Measurements from ENCODE around the gene ABHD11. TPM values are rescaled to one million over a fixed set of nuclear protein-coding genes. Genes with fewer than 3 reads are reported as not detected.

The ABHD11 gene
- total and polyA plus RNA-seq, 2 donors (not counting 1 experiment from before 2014, with no cell fraction given) = 23.2 to 26.2 TPM

DNA sequence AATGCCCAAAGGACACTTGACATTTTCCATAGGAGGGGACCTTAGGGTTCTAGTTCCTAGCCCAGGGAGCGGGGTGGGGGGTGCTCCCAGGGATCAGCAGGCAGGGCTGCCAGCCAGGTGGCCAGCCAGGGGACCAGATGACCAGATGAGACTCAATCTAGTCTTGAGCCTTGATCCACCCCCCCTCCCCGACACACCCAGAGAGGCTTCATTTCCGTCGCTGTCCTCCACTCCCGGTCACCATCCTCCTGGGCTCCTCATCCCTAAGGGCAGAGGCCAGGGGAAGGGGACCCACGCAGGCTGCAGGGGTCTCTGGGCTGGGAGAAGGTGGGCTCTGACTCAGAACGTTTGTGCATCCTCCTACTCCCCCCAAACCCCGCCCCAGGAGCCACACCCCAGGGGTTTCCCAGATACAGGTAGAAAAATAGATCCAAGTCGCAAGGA lies 20.1 kb downstream of the ABHD11 start:
- peak overlapping the region; percentile 83 for H3K4me3 Mint-ChIP-seq
- DNase-seq (no peak), ATAC-seq (ENCODE audit: low read depth) (no peak)
- Histone ChIP-seq H3K27ac (ENCODE audit: low read length in 2 of 2) (no peak overlapping the region), H3K4me2 (replicated peaks; ENCODE audit: low read depth, low read length, poor library complexity, severe bottlenecking) (peak overlapping the region; percentile 97), H3K27me3 (replicated peaks in 1 of 4; ENCODE audit: control extremely low read depth in 1 of 4, control insufficient read depth in 3 of 4, insufficient read depth in 4 of 4, low read length in 3 of 4) (peaks cover 0 to 63% (median 25%) of the 10 kb centered on the region in 4 experiments), H3K4me3 (ENCODE audit: control extremely low read depth in 1 of 5, extremely low read depth in 1 of 5, insufficient read depth in 1 of 5, low read depth in 2 of 5, low read length in 4 of 5) (peak overlapping the region in 4 of 5 experiments; percentile 59 to 70 (median 62)), H3K79me2 (ENCODE audit: control insufficient read depth, insufficient read depth, low read length) (no peaks in the 10 kb centered on the region), H3K9me3 (ENCODE audit: control extremely low read depth in 1 of 3, control insufficient read depth in 2 of 3, insufficient read depth in 1 of 3, low read length in 2 of 3) (peaks cover 0 to 11% (median 0%) of the 10 kb centered on the region in 3 donors), H3K4me1 (ENCODE audit: control insufficient read depth in 2 of 2, insufficient read depth in 2 of 2, low read length in 2 of 2) (peaks cover 25 to 31% of the 10 kb centered on the region in 2 donors), H3K9ac (ENCODE audit: low read length) (peak overlapping the region; percentile 69), H4K20me1 (ENCODE audit: control insufficient read depth, insufficient read depth, low read length, poor library complexity, severe bottlenecking) (peaks cover 12% of the 10 kb centered on the region), H2AFZ (ENCODE audit: insufficient read depth, low read depth, low read length, poor library complexity, severe bottlenecking) (peak overlapping the region; percentile 79), H3K36me3 (replicated peaks in 1 of 2; ENCODE audit: control extremely low read depth in 1 of 2, control insufficient read depth in 1 of 2, extremely low read depth in 1 of 2, insufficient read depth in 2 of 2, low read length in 1 of 2) (no peaks in the 10 kb centered on the region)
- no peak for TF ChIP-seq EZH2 (IDR thresholded peaks at IDR 0.05; ENCODE audit: borderline replicate concordance, insufficient read depth, low read depth, low read length, poor library complexity, severe bottlenecking)
- TF ChIP-seq, protein P1, sequence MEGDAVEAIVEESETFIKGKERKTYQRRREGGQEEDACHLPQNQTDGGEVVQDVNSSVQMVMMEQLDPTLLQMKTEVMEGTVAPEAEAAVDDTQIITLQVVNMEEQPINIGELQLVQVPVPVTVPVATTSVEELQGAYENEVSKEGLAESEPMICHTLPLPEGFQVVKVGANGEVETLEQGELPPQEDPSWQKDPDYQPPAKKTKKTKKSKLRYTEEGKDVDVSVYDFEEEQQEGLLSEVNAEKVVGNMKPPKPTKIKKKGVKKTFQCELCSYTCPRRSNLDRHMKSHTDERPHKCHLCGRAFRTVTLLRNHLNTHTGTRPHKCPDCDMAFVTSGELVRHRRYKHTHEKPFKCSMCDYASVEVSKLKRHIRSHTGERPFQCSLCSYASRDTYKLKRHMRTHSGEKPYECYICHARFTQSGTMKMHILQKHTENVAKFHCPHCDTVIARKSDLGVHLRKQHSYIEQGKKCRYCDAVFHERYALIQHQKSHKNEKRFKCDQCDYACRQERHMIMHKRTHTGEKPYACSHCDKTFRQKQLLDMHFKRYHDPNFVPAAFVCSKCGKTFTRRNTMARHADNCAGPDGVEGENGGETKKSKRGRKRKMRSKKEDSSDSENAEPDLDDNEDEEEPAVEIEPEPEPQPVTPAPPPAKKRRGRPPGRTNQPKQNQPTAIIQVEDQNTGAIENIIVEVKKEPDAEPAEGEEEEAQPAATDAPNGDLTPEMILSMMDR (IDR thresholded peaks at IDR 0.05) = no peak
- ChIA-PET POLR2A (no interaction called here), CTCF (interaction anchor here (0.8 kb wide), 1 partner anchor 111 kb away, joined by 3 read pairs; no protein-coding TSS in a partner anchor)
- WGBS (ENCODE audit: insufficient coverage) = 21% methylated on average over 2 of the region's 9 CpGs
- H3K27ac Mint-ChIP-seq = no peak overlapping the region
- H3K27me3 Mint-ChIP-seq = peaks cover 27% of the 10 kb centered on the region
- intact Hi-C loops (cut with micrococcal nuclease) = loop anchor here (2.0 to 5.0 kb wide), 2 partner anchors 36 to 52 kb away; partner anchors contain the start of genes BUD23, DNAJC30 and VPS37D
- H3K9me3 Mint-ChIP-seq (ENCODE audit: insufficient read depth) = no peaks in the 10 kb centered on the region
- H3K4me1 Mint-ChIP-seq = peaks cover 20% of the 10 kb centered on the region

DNA sequence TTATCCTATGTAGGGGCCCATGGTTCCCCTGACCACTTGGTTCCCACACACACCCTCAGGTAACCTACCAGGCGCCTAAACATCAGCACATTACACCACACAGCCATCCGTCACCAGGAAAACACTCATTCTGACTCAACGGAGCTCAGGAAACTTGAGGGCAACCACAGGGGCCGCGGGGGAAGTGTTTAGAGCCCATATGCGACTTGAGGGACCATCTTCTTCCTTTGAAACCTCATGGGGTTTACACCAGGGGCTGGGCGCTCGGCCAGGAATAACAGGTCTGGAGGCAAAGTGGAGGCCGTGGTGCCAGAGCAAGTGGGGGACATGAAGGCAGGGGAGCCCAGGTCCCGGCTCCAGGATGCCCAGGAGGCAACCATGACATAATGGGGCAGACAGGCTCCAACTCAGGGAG lies 20.6 kb downstream of the ABHD11 start:
- TF ChIP-seq EZH2 (IDR thresholded peaks at IDR 0.05; ENCODE audit: borderline replicate concordance, insufficient read depth, low read depth, low read length, poor library complexity, severe bottlenecking) = no peak
- TF ChIP-seq, protein P1 (IDR thresholded peaks at IDR 0.05) = no peak
- H3K27me3 ChIP-seq (replicated peaks in 1 of 4; ENCODE audit: control extremely low read depth in 1 of 4, control insufficient read depth in 3 of 4, insufficient read depth in 4 of 4, low read length in 3 of 4) = peaks cover 0 to 66% (median 25%) of the 10 kb centered on the region in 4 experiments
- CTCF ChIA-PET = interaction anchor here (0.8 kb wide), 1 partner anchor 111 kb away, joined by 3 read pairs; no protein-coding TSS in a partner anchor
- peak overlapping the region; percentile 97 for H3K4me2 ChIP-seq (replicated peaks; ENCODE audit: low read depth, low read length, poor library complexity, severe bottlenecking)
- peak; percentile 26 for ATAC-seq (ENCODE audit: low read depth)
- H2AFZ ChIP-seq (ENCODE audit: insufficient read depth, low read depth, low read length, poor library complexity, severe bottlenecking) = no peak overlapping the region
- Mint-ChIP-seq H3K27ac (peak overlapping the region; percentile 70), H3K27me3 (peaks cover 30% of the 10 kb centered on the region), H3K9me3 (ENCODE audit: insufficient read depth) (no peaks in the 10 kb centered on the region), H3K4me3 (peak overlapping the region; percentile 83), H3K4me1 (peaks cover 20% of the 10 kb centered on the region)
- POLR2A ChIA-PET = interaction anchor here (0.9 kb wide), 1 partner anchor 17 kb away, joined by 4 read pairs; no protein-coding TSS in a partner anchor
- peak overlapping the region in 1 of 5 experiments; percentile 66 for H3K4me3 ChIP-seq (ENCODE audit: control extremely low read depth in 1 of 5, extremely low read depth in 1 of 5, insufficient read depth in 1 of 5, low read depth in 2 of 5, low read length in 4 of 5)
- DNase-seq = peak; percentile 50
- no peak overlapping the region for H3K27ac ChIP-seq (ENCODE audit: low read length in 2 of 2)
- H3K79me2 ChIP-seq (ENCODE audit: control insufficient read depth, insufficient read depth, low read length) = no peaks in the 10 kb centered on the region
- under 1% methylated on average over 10 of the region's 10 CpGs for WGBS (ENCODE audit: insufficient coverage)
- H3K36me3 ChIP-seq (replicated peaks in 1 of 2; ENCODE audit: control extremely low read depth in 1 of 2, control insufficient read depth in 1 of 2, extremely low read depth in 1 of 2, insufficient read depth in 2 of 2, low read length in 1 of 2) = no peaks in the 10 kb centered on the region
- H3K9me3 ChIP-seq (ENCODE audit: control extremely low read depth in 1 of 3, control insufficient read depth in 2 of 3, insufficient read depth in 1 of 3, low read length in 2 of 3) = peaks cover 0 to 11% (median 0%) of the 10 kb centered on the region in 3 donors
- intact Hi-C loops (cut with micrococcal nuclease) = loop anchor here (2.0 to 5.0 kb wide), 2 partner anchors 36 to 51 kb away; partner anchors contain the start of genes BUD23, DNAJC30 and VPS37D
- peak overlapping the region; percentile 21 for H3K9ac ChIP-seq (ENCODE audit: low read length)
- H3K4me1 ChIP-seq (ENCODE audit: control insufficient read depth in 2 of 2, insufficient read depth in 2 of 2, low read length in 2 of 2) = peaks cover 25 to 31% of the 10 kb centered on the region in 2 donors
- peaks cover 12% of the 10 kb centered on the region for H4K20me1 ChIP-seq (ENCODE audit: control insufficient read depth, insufficient read depth, low read length, poor library complexity, severe bottlenecking)
